A673 (cell line): ENCODE data around the gene IPPK. TPM values are rescaled to one million over a fixed set of nuclear protein-coding genes. Genes with fewer than 3 reads are reported as not detected.

Source experiments
- BruUV-seq: library from RNA; stranded (reverse); fragments of 400-500 nt; replicated peaks from 2 replicates; lab custom pipeline; 2021; lab: Mats Ljungman, UMichigan
- CTCF ChIA-PET: fragments of 300-600 bp; sonication (Branson Sonifier 250); formaldehyde crosslinking; loops from one replicate; lab custom pipeline; 2022; ENCODE audit warnings: antibody characterized with exemption; lab: Charles Lee
- POLR2A ChIA-PET: fragments of 300-600 bp; sonication (Branson Sonifier 250); formaldehyde crosslinking; loops from one replicate; lab custom pipeline; 2022; ENCODE audit warnings: antibody characterized with exemption; ENCODE audit not compliant: low non-redundant PET; lab: Charles Lee
- DNase-seq: peaks from one replicate; pipeline ENCODE4 v3.0.0-alpha.2; 2015; ENCODE audit warnings: low spot score
- H3K27ac ChIP-seq: fragments of 200-600 bp; sonication (generic); 2 replicates; pipeline ENCODE4 v1.5.1; 2016; ENCODE audit warnings: mixed run types, low read depth, mild to moderate bottlenecking, mixed read lengths, antibody characterized with exemption, low read length; ENCODE audit not compliant: poor library complexity, severe bottlenecking
- H3K27me3 ChIP-seq: fragments of 200-600 bp; sonication (generic); replicated peaks from 2 replicates; pipeline ENCODE4 v1.6.1; 2017; ENCODE audit warnings: mixed run types, low read depth, mild to moderate bottlenecking, mixed read lengths, antibody characterized with exemption, low read length; ENCODE audit not compliant: insufficient read depth, poor library complexity
- H3K36me3 ChIP-seq: fragments of 200-600 bp; sonication (generic); 2 replicates; pipeline ENCODE4 v1.6.1; 2016; ENCODE audit warnings: mixed run types, mild to moderate bottlenecking, mixed read lengths, antibody characterized with exemption, low read length; ENCODE audit not compliant: insufficient read depth, poor library complexity, severe bottlenecking
- H3K4me1 ChIP-seq: fragments of 200-600 bp; sonication (generic); 2 replicates; pipeline ENCODE4 v1.6.1; 2017; ENCODE audit warnings: mixed run types, mild to moderate bottlenecking, mixed read lengths, antibody characterized with exemption, low read length; ENCODE audit not compliant: insufficient read depth, poor library complexity, severe bottlenecking
- H3K4me3 ChIP-seq: fragments of 200-600 bp; sonication (generic); 2 replicates; pipeline ENCODE4 v1.5.1; 2016; ENCODE audit warnings: low read depth, mixed run types, mild to moderate bottlenecking, mixed read lengths, low read length; ENCODE audit not compliant: poor library complexity, severe bottlenecking
- H3K9me3 ChIP-seq: fragments of 200-600 bp; sonication (generic); 2 replicates; pipeline ENCODE4 v1.6.1; 2016; ENCODE audit warnings: mixed run types, low read depth, mild to moderate bottlenecking, mixed read lengths, antibody characterized with exemption, low read length; ENCODE audit not compliant: poor library complexity, severe bottlenecking
- CTCF ChIP-seq: fragments of 300-800, 200-600 bp; sonication (generic); conservative IDR thresholded peaks from 2 replicates; pipeline ENCODE4 v1.5.1; 2017; ENCODE audit warnings: low read depth, mild to moderate bottlenecking, antibody characterized with exemption, low read length, moderate library complexity, mixed read lengths
- EZH2 ChIP-seq: fragments of 200-600 bp; sonication (generic); IDR thresholded peaks from 2 replicates; pipeline ENCODE4 v1.6.1; 2017; ENCODE audit warnings: borderline replicate concordance, low read depth, mild to moderate bottlenecking, mixed read lengths, antibody characterized with exemption, low read length; ENCODE audit not compliant: poor library complexity, severe bottlenecking
- intact Hi-C: fragments of 100-400 bp; cut with micrococcal nuclease; formaldehyde crosslinking; loops from one replicate; pipeline ENCODE4 v1.10.0; 2022; ENCODE audit not compliant: unreplicated experiment
- total RNA-seq: library from RNA; stranded (reverse); gene quantifications from 2 replicates; pipeline ENCODE4 v1.2.3, GENCODE V29; 2021

Gene IPPK
- total RNA-seq, 1 experiment from 2014 or later = 14.0 TPM

- no peaks in the 10 kb centered on the region for H3K4me1 ChIP-seq
- H3K4me3 ChIP-seq = no peak overlapping the region
- H3K9me3 ChIP-seq = no peaks in the 10 kb centered on the region
- ChIA-PET POLR2A (no interaction called here), CTCF (no interaction called here)
- intact Hi-C loops = no loop called here
- no peak for DNase-seq
- H3K27ac ChIP-seq = no peak overlapping the region
- TF ChIP-seq EZH2 (no peak), CTCF (no peak)
- no TSS peak for BruUV-seq
- no peaks in the 10 kb centered on the region for H3K27me3 ChIP-seq
- H3K36me3 ChIP-seq = peaks cover 35% of the 10 kb centered on the region
These were observed 24.9 kb downstream of the IPPK start for GRCh38 chr9:92645041-92645440.

GRCh38 chr9:92644278-92644677 is 25.7 kb downstream of the IPPK start:
- Histone ChIP-seq H3K36me3 (peaks cover 33% of the 10 kb centered on the region), H3K4me3 (no peak overlapping the region), H3K27ac (no peak overlapping the region), H3K4me1 (no peaks in the 10 kb centered on the region), H3K27me3 (no peaks in the 10 kb centered on the region), H3K9me3 (no peaks in the 10 kb centered on the region)
- DNase-seq = no peak
- intact Hi-C loops = no loop called here
- TF ChIP-seq CTCF (no peak), EZH2 (no peak)
- BruUV-seq = no TSS peak
- CTCF ChIA-PET = no interaction called here
- POLR2A ChIA-PET = no interaction called here

GRCh38 chr9:92642564-92642963 is 27.4 kb downstream of the IPPK start:
- no TSS peak for BruUV-seq
- Histone ChIP-seq H3K4me1 (no peaks in the 10 kb centered on the region), H3K36me3 (peaks cover 33% of the 10 kb centered on the region), H3K9me3 (no peaks in the 10 kb centered on the region), H3K4me3 (no peak overlapping the region), H3K27me3 (no peaks in the 10 kb centered on the region), H3K27ac (no peak overlapping the region)
- POLR2A ChIA-PET = no interaction called here
- CTCF ChIA-PET = no interaction called here
- intact Hi-C loops = no loop called here
- no peak for DNase-seq
- no peak for TF ChIP-seq CTCF
- no peak for TF ChIP-seq EZH2
